Activated CD4-positive, alpha-beta T cell treated with anti-CD3 and anti-CD28 coated beads, Interleukin-2, Interleukin-4, amounts not matched to agents 100 ng/mL and 50 ng/mL, durations not matched to agents 16 hours and 8 hours (primary cell): ENCODE data around the gene TMEM234.
A peak's percentile ranks its signal among the peaks of the same experiment; 100 is the strongest.
"Not testable (repeated sequence)": the region's sequence is repeated elsewhere in the genome, so short reads cannot be mapped to it uniquely, and the experiment has no call there.

Source experiments
- DNase-seq: peaks from one replicate; pipeline ENCODE4 v3.0.0-alpha.2; 2020; ENCODE audit warnings: low spot score

The TMEM234 gene

DNA sequence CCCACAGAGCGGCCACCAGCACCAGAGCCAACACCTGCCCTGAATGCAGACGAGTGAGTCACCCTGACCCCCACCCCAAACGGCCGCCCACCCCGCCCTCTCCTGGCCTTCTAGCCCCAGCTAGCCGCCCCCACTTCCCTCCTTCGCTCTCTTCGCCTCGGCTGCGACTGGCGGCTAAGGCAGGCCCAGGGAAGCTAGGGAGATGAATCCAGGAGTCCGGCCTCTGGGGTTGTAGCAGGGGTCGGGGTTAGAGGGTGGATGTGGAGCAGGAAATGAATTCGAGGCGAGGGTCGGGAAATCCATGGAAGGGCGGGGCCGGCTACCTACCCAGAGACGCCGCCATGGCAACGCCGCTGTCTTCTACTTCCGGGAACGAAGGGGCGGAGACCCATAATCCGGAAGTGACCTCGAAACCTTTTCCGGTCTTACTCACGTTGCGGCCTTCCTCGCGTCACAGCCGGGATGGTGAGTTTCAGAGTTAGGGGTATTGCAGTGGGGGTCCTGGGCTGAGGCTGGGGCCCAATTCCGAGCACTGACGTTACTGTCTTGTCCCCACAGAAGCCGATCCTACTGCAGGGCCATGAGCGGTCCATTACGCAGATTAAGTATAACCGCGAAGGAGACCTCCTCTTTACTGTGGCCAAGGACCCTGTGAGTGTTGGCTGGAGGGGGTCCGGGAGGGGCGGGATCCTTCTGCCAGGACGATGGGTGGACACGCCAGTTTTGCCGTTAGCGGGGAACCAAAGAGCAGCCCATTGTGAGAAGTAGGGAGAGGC is at the start of gene TMEM234, which contains the start of gene EIF3I:
TMEM234 (minus strand) TSS at position 374 of the 776 bp plus-strand sequence; CDS start at position 343, 31 bp downstream.
EIF3I (plus strand) TSS at position 428 of the 776 bp plus-strand sequence; CDS start at position 463, 35 bp downstream.
- DNase-seq: peak; percentile 94

DNA sequence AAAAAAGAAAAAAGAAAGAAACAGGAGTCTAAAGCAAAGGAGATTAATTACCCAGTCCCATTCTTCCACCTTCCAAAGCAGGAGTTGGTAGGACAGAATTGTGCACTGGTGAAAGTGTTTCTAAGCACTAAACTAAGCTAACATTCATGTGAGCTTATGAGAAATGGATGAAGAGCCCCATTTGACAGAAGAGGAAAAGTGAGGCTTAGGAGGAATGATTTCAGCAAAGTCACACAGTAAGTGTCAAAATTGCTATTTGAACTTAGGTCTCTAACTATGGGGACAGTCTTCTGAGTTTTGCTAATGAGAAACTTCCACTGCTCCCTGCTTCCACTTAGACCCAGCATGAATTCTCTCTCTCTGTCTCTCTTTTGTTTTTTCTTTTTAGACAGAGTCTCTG is 47.6 kb upstream of the TMEM234 start:
- no peak for DNase-seq

DNA sequence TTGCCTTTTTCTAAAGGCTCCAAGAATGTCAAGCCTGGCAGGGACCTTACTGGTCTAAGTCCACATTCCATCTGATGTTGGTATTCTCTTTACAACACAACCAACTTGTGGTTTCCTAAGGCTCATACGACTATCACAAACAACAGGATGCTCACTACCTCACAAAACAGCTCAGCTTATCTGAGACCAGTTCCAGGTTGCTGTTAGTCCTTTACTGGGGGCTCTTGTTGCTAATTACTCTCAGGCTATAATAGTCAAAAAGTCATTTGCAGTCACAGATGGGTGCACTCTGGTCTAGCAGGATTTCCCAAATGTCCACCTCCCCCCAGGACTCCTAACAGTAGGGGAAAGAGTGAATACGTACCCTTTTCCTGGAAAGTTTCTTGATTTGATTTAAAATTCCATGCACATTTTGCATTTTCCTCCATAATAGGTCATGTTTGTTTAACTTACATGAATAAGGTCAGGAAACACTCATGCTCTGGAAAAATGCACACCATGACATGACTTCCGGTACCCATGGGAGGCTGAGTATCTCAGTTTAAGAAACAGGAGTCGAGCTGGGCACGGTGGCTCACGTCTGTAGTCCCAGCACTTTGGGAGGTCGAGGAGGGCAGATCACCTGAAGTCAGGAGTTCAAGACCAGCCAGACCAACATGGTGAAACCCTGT is 44.9 kb upstream of the TMEM234 start:
- no peak for DNase-seq

DNA sequence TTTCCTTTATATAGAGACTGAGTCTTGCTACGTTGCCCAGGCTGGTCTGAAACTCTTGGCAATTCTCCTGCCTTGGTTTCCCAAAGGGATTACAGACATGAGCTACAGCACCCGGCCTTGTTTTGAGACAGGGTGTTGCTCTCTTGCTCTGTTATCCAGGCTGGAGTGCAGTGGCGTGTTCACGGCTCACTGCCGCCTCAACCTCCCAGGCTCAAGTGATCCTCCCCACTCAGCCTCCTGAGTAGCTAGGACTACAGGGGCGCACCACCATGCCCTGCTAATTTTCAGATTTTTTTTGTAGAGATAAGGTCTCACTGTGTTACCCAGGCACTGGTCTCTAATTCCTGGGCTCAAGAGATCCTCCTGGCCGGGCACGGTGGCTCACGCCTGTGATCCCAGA is 43.7 kb upstream of the TMEM234 start:
- DNase-seq: no peak

DNA sequence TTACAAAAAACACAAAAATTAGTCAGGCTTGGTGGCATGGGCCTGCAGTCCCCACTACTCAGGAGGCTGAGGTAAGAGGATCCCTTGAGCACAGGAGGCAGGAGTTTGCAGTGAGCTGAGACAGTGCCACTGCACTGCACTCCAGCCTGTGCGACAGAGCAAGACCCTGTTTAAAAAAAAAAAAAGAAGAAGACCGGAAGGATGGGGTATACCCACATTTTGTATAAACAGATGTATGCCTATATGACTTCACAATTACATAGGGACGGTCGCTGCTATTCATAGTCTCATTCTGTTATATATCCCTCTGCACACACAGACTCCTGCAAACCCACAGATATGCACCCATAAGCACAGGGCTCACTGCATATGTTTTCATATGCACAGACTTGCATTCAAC is 41.6 kb upstream of the TMEM234 start:
- DNase-seq: no peak

DNA sequence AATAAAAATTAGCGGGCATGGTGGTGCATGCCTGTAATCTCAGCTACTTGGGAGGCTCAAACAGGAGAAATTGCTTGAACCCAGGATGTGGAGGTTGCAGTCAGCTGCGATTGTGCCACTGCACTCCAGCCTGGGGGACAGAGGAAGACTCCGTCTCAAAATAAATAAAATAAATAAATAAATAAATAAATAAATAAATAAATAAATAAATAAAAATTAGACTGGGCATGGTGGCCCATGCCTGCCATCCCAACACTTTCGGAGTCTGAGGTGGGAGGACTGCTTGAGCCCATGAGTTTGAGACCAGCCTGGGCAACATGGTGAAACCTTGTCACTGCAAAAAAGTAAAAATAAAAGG is 41.1 kb upstream of the TMEM234 start:
- DNase-seq: not testable (repeated sequence)

DNA sequence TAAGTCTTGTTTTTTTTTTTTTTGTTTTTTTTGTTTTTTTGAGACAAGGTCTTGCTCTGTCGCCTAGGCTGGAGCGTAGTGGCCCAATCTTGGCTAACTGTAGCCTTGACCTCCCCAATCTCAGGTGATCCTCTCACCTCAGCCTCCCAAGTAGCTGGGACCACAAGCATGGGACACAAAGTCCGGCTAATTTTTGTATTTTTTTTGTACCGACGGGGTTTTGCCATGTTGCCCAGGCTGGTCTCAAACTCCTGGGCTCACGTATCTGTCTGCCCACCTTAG is 35.0 kb upstream of the TMEM234 start:
- no peak for DNase-seq

DNA sequence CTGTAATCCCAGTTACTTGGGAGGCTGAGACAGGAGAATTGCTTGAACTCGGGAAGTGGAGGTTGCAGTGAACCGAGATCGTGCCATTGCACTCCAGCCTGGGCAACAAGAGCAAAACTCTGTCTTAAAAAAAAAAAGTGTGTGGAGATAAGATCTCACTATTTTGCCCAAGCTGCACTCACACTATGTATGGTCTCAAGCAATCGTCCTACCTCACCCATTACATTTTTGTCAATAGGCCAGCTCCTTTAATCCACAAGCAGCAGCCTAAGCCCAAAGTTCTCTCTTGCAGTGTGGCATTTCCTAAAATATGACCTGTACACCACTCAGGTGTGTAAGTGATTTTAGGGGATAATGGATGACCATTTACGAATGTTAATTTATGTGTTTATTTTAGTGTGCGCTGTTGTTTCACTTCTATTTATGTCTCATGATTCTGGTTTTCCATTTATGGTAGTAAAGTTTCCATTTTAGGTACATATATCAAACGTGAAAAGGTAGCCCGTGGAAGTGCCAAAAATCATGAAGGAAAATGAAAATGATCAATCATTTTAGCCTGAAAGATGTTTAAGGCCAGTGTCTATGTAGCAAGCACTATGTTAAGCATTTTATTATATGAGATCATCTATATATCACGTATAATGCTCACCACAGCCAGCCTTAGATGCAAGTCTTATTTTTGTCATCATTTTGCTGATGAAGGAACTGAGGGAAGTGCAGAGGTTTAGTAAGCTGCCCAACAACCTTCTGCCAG is 34.5 kb upstream of the TMEM234 start:
- peak; percentile 49 for DNase-seq

DNA sequence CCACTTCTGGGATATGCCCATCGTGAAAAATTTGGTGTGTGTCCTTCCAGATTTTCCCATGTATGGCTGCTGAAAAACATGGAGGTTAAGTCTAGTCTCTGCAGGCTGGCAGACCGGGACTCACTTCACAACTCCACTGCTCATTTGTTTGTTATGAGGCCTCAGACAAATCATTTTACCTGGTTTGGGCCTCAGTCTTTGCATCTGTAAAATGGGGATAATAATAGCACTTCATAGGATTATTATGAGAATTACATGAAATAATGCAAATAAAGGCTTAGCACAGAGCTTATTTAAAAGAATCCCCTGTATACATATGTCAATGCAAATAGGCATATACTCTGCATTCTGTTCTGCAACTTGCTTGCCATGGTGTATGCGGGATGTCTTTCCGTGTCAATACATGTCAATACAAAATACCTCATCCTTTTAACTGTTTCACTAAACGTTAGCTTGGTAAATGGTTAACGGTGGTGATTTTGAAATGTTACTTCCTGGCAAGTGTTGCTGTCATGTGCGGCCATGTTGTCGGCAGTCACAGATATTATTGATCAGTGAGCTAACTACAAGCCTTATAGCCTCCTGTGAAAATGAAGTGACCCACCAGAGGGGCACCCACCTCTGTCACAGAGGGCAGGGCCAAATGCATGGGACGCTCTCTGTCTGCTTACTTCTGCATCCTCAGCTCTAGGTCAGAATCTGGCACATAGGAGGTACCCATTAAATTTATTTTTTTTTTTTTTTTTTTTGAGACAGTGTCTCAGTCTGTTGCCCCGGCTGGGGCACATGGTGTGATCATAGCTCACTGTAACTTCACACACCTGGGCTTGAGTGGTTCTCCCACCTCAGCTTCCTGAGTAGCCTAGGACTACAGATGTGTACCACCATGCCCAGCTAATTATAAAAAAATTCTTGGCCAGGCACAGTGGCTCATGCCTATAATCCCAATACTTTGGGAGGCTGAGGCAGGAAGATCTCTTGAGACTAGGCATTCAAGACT is 33.2 kb upstream of the TMEM234 start:
- DNase-seq: peak; percentile 70

DNA sequence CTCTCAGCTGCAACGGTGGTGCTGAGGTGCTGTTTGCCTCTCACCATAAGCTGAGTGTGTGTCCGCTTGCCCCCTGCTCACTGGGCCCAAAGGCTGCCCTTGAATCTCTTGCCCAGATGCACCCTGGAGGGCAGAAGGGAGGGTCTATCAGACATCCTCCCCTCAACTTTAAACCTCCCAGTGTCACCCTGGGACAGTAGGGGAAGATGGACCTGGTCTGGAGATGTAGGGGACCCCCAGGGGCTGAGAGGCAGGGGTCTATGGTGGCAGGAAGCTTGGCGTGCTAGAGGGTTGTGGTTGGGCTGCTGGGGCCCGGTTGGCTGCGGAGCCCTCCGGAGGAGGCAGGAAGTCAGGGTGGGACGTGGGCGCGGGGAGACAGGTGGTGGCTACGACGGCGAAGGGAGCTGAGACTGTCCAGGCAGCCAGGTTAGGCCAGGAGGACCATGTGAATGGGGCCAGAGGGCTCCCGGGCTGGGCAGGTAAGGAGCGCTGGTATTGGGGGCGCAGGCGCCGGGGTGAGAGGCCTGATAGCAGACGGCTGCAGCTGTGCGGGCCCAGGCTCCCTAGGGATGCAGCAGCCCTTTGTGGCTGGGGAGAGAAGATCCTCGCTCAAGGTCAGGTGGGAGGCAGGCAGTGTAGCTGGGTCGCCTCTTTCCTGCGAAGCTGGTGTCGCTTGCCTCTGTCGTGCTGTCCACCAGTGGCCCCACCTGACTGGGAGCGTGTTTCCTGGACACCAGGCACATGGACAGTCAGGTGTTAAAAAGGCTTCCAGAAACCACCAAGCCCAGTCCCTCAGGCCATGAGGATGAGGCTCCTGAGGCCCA is 29.0 kb upstream of the TMEM234 start, which contains the start of gene LCK:
LCK (plus strand) TSS at position 373 of the 824 bp plus-strand sequence. CDS start 23,065 bp downstream, outside the sequence.
- DNase-seq: peak; percentile 80

DNA sequence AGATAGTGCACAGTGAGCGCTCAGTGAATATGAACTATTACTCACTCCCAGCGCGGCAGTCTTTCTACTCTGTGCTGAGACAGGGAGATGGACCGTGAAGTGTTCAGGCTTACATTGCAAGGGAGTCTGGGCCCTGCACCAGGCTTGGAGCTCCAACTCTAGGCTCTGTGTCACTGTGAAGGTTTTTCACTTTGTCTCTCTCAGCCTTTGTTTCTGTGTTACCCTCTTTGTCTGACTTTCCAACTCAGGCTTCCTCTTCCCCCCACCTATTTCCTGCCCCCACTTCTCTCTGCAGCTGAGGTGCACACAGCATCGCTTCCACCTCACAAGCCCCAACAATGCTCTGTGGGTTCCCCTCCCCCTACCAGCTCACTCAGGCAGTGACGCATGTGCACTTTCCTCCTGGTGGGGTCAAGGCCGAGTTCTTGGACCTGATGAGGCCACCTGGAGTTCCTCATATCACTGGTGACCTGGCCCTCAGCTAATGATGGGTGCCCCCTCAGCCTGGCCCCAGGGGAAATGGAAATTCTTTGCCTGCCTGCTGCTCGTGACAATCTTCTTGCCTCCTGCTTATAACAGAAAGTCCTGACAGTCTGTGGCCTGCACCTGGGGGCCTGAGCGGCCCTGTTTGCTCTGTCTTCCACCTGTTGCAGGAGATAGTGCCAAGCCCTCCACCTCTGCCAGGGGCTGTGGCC is 27.8 kb upstream of the TMEM234 start:
- DNase-seq: peak; percentile 92

DNA sequence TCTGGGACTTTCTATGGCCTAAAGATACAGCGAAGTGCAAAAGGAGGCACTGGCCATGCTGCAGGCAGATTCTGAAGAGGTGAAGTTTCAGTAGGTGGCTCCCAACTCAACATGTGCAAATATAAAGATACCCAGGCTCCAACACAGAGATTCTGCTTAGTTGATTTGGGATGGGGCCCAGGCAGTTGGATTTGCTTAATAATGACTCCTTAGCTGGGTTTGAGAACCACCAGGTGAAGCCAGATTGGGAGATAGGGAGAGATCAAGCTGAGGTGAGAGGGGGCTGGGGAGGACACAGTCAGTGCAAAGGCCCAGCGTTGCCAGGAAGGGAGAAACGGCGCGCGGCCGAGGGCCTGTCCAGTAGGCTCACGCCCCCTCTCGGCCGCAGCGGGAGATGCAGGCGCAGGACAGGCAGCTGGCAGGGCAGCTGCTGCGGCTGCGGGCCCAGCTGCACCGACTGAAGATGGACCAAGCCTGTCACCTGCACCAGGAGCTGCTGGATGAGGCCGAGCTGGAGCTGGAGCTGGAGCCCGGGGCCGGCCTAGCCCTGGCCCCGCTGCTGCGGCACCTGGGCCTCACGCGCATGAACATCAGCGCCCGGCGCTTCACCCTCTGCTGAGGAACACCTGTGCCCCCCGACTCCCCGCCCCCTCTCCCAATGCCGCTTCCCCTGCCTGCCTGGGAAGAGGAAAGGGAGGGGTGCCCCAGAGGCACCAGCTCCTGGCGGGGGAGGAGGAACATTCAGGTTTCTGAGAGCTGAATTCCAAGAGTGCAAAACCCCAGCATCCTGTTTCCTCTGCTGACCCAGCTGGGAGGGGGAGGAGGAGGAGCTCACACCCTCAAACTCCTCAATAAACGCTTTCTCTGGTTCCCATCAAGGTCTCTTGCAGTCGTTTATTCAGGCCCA is 26.1 kb upstream of the TMEM234 start:
- peak; percentile 90 for DNase-seq

DNA sequence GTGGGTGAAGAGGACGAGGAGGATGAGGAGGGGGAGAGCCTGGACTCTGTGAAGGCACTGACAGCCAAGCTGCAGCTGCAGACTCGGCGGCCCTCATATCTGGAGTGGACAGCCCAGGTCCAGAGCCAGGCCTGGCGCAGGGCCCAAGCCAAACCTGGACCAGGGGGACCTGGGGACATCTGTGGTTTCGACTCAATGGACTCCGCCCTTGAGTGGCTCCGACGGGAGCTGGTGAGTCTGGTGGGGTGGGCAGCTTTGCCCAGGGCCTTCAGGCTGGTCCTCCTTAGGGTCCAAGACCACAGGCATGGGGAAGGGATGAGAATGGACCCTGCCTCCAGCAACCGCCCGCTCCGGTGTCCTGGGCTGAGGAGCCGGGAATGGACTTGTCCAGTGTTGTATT is 25.3 kb upstream of the TMEM234 start:
- DNase-seq: no peak

DNA sequence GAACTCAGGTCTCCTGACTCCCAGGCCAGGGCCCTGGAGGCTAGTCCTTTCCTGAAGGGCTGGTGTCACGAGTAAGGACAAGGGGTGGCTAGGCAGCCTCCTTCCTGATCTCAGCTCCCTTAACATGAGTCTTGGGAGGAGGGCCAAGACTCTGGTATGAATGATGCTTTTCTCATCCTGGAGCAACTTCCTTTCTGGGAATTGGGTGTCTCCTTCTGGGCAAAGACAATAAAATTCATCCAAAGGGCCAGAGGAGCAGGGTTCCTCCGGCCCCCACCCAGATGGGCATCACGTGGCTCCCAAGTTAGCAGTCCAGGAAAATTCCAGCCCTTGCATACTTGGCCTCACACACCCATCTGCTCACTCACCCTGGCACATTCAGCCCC is 24.7 kb upstream of the TMEM234 start, which contains the start of gene FAM167B:
FAM167B (plus strand) TSS at position 335 of the 386 bp plus-strand sequence. CDS start 200 bp downstream, outside the sequence.
- no peak for DNase-seq

DNA sequence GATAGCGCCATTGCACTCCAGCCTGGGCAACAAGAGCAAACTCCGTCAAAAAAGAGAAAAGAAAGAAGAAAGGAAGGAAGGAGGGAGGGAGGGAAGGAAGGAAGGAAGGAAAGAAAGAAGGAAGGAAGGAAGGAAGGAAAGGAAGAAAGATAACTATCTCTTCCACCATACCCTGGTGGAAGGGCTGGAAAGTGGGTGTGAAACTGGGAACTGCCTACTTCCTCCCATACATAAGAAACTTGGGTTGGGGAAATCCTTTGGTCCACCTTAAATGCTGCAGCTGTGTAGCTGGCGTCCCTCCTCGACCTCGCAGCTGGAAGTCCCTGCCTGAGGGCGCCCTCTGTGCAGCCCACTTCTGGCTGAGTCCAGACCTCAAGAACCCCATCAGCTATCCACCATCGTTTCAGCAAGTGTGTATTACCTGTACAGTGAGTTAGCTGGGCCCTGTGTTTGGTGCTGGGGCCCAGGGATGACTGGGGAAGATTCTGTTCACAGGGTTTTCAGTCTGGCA is 20.2 kb upstream of the TMEM234 start:
- DNase-seq: no peak

DNA sequence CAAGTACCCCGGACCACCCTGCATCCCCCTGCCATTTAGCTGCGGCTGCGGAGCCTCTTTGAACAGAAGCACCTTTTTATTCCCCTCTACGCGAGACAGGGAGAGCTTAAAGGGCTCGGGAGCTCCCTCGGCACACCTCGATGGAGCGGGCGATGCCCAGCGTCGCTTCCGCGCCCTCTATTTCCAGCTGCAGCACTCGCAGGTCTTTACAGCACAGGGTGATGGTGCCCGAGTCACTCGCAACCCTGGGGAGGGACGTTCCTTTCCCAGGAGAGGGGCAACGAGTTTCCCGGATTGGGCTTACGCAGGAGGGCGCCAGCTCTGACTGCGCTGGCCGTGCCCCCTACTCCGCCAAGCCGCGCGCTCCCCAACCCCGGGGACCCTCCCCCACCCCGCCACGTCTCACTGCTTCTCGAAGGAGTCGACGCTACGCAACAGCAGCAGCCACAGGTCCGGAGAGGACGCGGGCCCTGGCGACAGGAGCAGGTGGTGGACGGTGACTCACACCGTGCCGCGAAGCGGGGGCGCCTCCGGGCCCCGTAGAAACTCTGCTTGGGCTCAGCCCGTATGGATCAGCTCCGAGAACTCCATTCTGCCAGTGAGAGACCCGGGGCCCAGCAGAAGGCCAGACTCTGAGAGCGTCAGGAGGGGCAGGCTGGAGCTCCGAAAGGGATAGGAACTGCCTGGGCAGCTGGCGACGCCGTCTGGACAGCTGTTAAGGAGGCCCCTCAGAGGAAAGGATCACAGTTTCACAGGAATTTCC is 19.0 kb upstream of the TMEM234 start:
- no peak for DNase-seq

DNA sequence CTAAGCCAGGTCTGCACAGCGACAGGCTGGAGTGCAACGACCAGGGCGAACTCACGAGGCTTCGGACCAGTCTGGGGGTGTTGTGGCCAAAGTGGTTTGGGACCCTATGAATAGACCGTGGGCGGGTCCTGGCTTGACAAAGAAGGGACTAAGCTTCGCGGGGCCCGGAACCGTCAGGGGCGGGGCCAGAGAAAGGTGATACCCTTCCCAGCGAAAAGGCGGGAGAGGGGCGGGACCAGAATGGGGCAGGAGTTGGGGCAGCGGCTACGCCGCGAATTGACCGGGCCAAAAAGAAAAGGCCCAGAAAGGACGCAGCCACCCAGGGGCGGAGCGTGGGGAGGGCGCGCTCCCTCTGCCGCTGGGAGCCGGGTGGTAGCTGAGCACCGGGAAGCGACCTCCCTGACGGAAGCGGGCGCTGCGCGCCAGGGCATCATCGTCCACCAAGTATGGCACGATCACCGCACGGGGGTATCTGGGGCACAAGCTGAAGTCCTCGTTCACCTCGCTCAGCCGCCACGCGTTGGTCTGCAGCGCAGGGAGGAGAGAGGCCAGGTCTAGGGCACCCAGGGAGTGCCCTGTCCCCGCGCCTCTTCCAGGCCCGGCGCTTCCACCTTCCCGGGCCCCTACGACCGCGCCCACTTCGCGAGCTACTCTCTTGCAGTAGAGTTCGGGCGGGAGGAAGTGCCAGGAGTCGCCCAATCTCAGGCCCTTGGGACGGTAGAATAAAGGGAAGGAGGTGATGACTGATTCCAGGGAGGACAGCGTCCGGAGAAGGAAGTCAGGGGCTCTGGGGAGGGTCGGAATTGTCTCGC is 18.2 kb upstream of the TMEM234 start:
- DNase-seq: no peak
